HG02623 (cell line): ENCODE results near the gene KRTAP10-7.
"Not testable (repeated sequence)": the region's sequence is repeated elsewhere in the genome, so short reads cannot be mapped to it uniquely, and the experiment has no call there.

Experiments
- ATAC-seq: cut with Tn5 transposase; IDR thresholded peaks from one replicate; pipeline ENCODE4 v1.9.1; 2021; ENCODE audit warnings: moderate library complexity; ENCODE audit not compliant: unreplicated experiment

The KRTAP10-7 gene

DNA sequence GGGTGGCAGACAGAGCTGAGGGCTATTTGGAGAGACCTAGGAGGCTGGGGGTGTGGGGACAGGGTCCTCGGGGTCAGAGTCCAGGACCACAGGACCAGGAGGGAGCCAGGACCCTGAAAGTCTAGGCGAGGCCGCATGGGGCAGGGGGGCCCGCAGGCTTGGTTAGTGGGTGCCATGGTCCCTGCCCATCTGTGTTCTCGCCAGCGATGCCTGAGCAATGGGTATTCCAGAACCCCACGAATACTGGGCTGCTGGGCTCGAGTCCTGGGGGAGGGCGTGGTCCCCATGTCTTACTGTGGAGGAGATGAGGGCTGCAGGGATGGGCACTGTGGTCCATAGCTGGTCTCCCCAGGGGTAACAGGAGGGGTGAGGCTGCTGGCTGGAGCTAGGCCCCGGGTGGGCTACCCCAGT, 10.1 kb upstream of the KRTAP10-7 start:
- ATAC-seq: no peak

- ATAC-seq: not testable (repeated sequence)
These were observed 9.2 kb upstream of the KRTAP10-7 start for GRCh38 chr21:44590897-44591800.

DNA sequence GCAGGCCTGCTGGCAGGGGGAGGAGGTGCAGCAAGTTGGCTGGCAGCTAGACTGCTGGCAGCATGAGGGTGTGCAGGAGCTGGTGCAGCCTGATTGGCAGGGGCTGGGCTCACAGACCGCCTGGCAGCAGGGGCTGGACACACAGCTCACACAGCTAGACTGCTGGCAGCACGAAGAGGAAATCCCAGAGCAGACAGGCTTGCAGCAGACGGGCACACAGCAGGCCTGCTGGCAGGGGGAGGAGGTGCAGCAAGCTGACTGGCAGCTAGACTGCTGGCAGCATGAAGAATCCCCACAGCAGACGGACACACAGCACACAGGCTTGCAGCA, 8.6 kb upstream of the KRTAP10-7 start:
- ATAC-seq: not testable (repeated sequence)

- no peak for ATAC-seq
These were observed 7.7 kb upstream of the KRTAP10-7 start, which contains the start of gene KRTAP10-6 for GRCh38 chr21:44592446-44593311. Gene KRTAP10-6 (minus strand): TSS chr21:44592505. CDS start chr21:44592484, 21 bp downstream.

DNA sequence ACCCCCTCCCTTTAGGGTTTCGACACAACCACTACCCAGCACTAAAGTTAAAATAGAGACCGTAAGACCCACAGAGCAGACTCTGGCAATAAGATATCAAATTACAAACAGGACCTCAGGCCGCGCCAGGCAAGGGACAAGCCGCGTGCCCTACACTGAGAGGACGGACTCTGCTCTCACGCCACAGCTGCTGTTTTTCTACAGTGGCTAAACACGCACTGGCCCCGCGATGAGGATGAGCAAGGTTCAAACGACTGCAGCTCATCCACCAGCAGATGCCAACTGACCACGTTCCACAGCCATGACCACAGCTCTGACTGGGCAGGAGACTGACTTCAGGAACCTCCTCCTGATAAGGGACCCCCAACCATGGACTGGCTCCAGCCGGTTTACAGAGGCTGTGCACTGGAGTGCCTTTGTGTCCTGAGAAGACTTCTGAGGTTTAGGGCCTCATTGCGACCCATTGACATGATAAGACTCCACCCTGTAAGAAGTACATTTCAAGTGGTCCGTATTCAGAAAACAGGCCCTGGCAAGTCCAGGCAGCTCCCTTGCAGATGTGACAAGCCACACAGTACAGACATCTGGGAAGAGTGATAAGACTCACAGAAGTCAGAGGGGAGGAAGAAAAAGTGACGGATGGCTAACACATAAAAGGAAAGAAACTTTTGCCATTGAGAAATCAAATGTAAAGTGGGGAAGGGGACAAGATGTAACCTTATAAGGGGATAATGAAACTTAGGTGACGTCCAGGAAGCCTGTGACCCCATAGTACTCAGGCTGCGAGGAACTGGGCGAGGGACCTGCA, 6.6 kb upstream of the KRTAP10-7 start:
- ATAC-seq: no peak

GRCh38 chr21:44594406-44594916, 5.9 kb upstream of the KRTAP10-7 start:
- ATAC-seq: no peak

- no peak for ATAC-seq
These were observed 4.9 kb upstream of the KRTAP10-7 start for GRCh38 chr21:44595524-44595923.

DNA sequence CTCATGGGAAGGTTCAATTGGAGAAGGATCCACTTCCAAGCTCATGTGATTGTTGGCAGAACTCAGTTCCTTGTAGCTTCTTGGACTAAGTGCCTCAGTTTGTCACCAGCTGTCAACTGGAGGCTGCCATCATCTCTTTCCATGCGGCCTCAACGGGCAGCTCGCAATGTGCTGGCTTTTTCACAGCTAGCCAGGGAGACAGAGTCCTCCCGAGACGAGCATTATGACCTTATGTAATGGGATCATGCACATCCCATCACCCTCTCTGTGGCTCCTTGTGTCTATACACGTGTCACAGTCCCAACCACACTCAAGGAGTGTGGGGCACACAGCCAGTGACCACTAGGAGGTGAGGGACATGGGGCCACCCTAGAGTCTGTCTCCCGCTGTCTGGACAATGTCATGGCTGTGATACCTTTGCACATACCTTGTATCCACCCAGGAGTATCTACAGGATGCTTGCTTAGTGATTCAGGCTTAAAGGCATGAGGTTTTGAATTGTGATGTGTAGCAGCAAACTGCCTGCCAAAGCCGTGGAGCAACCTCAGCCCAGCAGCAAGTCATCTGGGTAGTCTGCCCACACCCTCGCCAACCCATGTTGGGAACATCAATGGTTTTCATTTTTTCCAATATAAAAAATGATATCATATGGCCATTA, 4.2 kb upstream of the KRTAP10-7 start:
- no peak for ATAC-seq

DNA sequence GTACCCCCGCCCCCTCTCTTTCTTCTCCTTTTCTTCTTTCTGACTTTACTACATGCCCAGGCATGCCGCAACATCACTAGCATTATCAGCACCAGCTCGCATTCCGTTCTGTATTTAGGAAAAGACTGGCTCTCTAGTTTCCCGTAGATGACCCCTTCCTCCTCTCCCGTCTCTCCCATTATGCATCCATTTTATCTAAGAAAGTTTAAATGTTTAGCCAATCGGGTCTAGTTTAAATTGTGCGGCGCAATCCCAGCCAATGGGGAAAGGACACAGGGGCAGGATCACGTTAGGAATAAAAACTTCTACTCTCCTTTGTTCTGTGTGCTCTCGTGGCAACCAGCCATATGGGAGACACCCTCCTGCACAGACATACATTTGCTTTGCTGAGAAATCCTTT, 2.3 kb upstream of the KRTAP10-7 start:
- ATAC-seq: no peak

- ATAC-seq: no peak
These were observed 950 bp upstream of the KRTAP10-7 start for GRCh38 chr21:44599264-44600029.

DNA sequence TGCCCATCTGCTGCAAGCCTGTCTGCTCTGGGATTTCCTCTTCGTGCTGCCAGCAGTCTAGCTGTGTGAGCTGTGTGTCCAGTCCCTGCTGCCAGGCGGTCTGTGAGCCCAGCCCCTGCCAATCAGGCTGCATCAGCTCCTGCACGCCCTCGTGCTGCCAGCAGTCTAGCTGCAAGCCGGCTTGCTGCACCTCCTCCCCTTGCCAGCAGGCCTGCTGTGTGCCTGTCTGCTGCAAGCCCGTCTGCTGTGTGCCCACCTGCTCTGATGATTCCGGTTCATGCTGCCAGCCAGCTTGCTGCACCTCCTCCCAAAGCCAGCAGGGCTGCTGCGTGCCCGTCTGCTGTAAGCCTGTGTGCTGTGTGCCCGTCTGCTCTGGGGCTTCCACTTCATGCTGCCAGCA, 694 bp downstream of the KRTAP10-7 start:
- not testable (repeated sequence) for ATAC-seq

DNA sequence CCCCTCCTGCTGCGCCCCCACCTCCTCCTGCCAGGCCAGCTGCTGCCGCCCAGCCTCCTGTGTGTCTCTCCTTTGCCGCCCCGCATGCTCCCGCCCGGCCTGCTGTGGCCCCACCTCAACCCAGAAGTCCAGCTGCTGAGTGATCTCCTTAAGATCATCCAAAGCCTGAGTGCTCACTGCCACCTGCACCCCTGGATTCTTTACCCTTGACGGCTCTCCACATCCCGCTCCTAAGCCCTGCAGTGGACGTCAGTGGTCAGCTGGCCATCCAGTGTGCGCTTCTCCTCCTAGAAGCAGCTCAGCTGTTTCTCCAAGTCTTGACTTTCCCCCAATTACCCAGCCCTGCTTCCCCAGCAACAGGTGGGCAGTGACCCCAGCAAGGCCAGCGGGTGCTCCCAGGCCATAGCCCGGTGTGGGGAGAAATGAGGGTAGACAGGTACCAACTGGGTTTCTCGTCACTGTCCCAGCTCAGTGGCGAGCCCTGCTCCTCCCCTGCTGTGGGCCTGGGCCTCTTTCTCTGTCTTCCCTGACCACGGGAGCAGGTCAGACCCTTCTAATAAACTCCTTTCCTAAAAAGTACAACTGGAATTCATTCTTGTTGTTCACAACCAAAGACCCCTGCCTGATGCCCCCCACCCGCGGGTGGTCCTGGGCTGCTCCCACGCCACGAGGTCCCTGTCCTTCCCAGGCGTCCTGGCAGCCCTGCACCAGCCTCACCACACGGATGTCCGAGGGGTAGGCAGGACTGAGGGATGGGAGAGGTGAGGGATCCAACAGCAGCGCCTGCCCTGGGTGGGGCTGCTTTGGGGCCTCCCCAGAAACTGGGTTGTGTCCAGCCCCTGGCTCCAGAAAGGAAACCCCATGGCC, 1.4 kb downstream of the KRTAP10-7 start:
- ATAC-seq: no peak

DNA sequence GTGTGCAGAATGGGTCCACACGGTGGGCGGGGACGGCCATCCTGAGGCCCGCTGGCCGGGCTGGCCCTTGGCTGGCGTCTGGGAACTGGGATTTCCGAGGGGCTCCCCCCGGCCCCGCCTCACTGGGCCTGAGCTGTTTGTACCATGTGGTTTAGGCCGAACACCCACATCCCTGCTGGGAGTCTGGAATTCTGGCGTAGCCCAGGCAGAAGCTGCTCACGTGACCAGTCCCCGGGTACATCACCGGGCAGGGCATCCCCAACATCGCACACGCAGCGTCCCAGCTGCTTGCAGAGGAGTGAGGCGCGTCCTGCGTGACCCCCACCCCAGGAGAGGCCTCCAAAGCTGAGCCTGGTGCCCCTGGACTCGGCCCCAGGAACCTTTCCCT, 2.1 kb downstream of the KRTAP10-7 start:
- no peak for ATAC-seq

DNA sequence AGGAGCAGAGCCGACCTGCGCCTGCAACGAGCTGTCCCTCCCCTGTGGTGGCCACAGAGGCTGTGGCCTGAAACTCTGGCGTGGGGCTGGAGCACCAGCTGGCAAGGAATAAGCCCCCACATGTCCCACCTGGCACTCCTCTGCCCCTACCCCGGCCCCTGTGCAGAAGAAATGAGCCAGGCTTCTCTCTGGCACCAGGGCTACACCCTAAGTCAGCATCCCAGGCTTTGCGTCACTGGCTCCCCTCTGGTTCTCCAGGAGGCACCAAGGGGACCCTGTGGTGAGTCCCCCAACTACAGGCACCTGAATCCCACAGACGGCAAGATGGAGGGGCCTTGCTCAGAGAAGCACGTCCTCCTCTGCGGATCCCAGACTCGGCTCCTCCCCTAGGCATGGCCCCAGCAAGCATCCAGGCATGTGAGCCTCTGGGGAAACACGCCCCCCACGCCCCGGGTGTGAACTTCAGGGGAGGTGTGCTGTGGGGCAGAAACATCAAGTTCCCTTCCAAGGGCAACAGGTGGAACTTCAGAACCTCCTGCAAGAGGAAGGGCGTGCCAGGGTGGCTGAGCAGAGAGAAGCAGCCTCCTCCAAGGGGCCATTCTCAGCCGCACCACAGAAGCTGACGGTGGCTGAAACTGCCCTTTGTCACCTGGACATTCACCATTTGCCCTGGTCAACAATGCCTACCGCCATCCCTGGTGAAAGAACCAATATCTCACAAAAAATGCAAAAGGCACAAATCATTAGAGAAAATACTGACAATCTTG, 2.9 kb downstream of the KRTAP10-7 start:
- no peak for ATAC-seq

DNA sequence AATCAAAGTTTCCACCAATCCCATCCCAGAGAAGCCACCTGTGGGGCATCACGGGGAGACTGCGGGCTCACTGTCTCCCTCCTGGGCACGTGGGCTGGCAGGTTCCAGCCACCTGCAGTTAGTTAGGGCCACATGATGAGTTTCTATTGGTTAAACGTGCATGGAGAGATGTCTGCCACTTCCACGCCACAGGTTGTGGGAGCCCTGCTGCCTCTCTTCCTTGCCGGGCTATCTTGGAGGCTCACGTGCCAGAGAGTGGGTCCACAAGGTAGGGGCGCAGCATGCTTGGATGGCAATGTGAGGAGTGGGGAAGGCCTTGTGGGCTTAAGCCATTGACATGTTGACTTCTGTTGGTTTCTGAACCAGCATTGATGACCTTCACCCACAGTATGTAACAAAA, 3.5 kb downstream of the KRTAP10-7 start:
- ATAC-seq: no peak

GRCh38 chr21:44606495-44606894, 6.1 kb downstream of the KRTAP10-7 start:
- no peak for ATAC-seq

DNA sequence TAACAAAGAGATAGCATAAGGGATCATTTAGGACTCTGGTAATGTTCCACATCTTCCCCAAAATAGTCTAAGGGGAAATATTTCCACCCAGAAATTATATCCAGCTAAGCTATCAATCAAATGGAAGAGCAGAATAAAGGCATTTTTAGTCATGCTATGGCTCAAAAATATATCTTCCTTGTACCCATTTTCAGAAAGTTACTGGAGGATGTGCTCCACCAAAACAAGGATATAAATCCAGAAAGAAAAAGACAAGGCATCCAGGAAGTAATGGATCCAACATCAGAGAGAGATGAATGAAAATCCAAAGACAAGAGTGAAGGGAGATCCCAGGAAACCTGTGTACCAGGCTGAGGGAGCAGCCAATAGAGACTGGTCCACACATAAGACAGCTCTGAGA, 8.8 kb downstream of the KRTAP10-7 start:
- no peak for ATAC-seq
